ENCODE measurements around the gene RPH3AL. TPM values are rescaled to one million over a fixed set of nuclear protein-coding genes. Genes with fewer than 3 reads are reported as not detected.

RPH3AL gene
- total and polyA plus RNA-seq, 2 donors, result 2.6 to 3.2 TPM

DNA sequence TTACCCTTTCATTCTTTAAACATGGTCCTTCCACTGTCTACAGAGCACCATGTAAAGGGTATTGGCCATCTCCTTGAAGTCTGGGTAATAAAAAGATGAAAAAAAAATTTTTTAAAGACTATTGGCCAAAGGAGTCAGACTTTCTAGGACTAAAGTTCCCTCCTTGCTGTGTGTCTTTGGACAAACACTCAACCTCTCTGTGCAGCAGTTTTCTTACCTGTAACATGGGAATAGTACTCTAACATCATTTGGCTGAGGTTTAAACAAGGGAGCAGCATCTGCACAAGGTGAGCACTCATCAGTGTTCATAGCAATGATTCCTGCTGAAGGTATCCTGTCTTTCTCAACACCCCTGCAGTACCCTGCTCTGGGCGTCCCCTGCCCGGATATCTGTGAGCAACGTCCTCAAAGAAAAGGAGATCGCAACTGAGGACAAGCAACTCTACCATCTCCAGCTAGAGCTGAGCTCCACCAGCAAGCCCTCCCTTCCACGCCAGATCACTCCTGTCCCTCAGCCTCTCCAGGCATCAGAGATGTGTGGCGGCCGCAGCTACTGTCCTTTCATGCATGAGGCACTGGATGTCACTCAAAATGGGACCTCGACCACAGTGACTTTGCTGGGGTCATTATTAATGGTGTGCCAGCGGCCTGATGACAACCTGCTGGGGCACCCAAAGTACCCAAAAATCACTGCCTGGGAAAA lies 29.5 kb upstream of the RPH3AL start:
- Histone ChIP-seq H3K4me1 (ENCODE audit: control insufficient read depth in 2 of 2, insufficient read depth in 2 of 2, low read length in 2 of 2) (peaks cover 5 to 15% of the 10 kb centered on the region in 2 donors), H3K4me3 (ENCODE audit: low read length in 2 of 2) (no peak overlapping the region), H3K27me3 (ENCODE audit: control insufficient read depth in 2 of 2, insufficient read depth in 1 of 2, low read length in 1 of 2) (peaks cover 32 to 51% of the 10 kb centered on the region in 2 donors), H3K9me3 (ENCODE audit: control insufficient read depth in 2 of 2, insufficient read depth in 1 of 2, low read length in 1 of 2) (peaks cover 0 to 6% of the 10 kb centered on the region in 2 donors), H3K36me3 (ENCODE audit: control insufficient read depth in 2 of 2, insufficient read depth in 2 of 2, low read length in 1 of 2) (no peaks in the 10 kb centered on the region), H3K27ac (ENCODE audit: low read depth in 1 of 2, low read length in 1 of 2) (no peak overlapping the region)
- 91% methylated on average over 9 of the region's 9 CpGs for WGBS
- no peak for DNase-seq (ENCODE audit: low read depth in 6 of 9, low spot score in 9 of 9)

DNA sequence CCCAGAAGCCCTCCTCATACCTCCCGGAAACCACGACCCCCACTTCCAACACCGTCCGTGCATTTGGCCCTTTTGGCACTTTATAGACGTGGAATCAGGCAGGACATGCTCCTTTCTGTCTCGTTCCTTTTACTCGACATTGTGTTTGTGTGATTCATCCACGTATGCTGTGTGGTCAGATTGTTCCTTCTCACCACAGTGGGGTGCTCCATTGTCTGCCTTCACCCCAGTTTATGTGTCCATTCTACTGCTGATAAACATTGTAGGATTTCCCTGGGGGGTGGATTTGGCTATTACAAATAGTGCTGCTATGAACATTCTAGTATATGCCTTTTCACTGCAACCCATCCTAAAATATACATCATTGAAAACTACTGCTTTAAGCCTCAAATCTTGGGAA lies 28.9 kb upstream of the RPH3AL start:
- H3K27me3 ChIP-seq (ENCODE audit: control insufficient read depth in 2 of 2, insufficient read depth in 1 of 2, low read length in 1 of 2), result peaks cover 30 to 47% of the 10 kb centered on the region in 2 donors
- H3K4me1 ChIP-seq (ENCODE audit: control insufficient read depth in 2 of 2, insufficient read depth in 2 of 2, low read length in 2 of 2), result peaks cover 5 to 14% of the 10 kb centered on the region in 2 donors
- WGBS, result 85% methylated on average over 8 of the region's 8 CpGs
- H3K36me3 ChIP-seq (ENCODE audit: control insufficient read depth in 2 of 2, insufficient read depth in 2 of 2, low read length in 1 of 2), result no peaks in the 10 kb centered on the region
- H3K4me3 ChIP-seq (ENCODE audit: low read length in 2 of 2), result no peak overlapping the region
- DNase-seq (ENCODE audit: low read depth in 6 of 9, low spot score in 9 of 9), result no peak
- H3K27ac ChIP-seq (ENCODE audit: low read depth in 1 of 2, low read length in 1 of 2), result no peak overlapping the region
- H3K9me3 ChIP-seq (ENCODE audit: control insufficient read depth in 2 of 2, insufficient read depth in 1 of 2, low read length in 1 of 2), result peaks cover 0 to 6% of the 10 kb centered on the region in 2 donors

DNA sequence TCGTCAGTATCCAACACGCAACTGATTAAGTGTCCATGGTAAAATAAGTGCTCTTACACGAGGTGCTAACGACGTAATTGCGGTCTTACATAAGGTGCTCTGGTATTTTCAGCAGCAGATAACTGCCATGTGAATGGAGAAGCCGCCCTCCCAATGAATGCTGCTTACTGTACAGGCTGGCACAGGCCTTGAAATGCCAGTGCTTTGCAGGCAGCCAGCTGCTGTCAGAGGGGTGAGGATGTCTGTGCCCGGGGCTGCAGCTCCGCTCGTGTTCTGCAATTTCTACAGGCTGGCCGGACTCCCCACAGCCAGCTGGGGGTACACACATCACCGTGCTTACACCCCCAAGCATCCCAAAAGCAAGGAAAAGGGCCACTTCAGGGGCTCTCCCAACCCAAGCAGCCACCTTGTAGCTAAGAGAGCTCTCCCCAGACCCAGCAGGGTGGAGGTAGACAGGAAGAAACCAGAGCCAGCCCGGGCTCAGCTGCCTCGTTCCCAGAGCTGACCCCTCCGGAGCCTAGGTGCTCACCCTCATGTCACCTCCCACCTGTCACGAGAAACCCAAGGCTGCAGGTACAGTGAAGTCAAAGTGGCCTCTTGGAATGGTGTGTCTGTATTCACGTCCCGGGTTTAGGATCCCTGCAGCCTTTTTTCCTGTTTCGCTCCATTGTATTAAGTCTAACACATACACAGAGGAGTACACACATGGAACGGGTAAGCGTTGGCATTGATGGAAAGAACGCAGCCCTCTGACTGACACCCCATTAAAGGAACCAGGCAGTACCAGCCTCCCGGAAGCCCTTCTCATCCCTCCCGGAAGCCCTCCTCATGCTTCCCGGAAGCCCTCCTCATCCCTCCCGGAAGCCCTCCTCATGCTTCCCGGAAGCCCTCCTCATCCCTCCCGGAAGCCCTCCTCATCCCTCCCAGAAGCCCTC lies 27.2 kb upstream of the RPH3AL start:
- peaks cover 19 to 43% of the 10 kb centered on the region in 2 donors for H3K27me3 ChIP-seq (ENCODE audit: control insufficient read depth in 2 of 2, insufficient read depth in 1 of 2, low read length in 1 of 2)
- 96% methylated on average over 28 of the region's 28 CpGs for WGBS

DNA sequence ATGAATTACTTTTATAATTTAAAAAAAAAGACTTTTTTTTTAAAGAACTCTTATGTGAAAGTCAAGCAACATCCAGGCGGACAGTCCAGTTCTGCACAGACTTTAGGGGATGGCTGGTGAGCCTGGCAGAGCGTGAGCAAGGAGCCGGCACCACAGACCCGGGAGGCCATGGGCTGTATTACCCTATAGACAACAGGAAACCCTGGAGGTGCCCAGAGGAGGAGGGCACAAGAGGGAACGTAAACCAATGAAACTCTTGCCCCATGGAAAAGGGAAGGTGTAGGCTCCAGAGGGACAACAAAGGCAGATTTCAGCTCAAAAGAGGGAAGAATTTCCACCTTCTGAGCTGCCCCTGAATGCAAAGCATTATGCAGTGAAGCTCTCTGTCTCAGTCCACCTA lies 25.5 kb upstream of the RPH3AL start:
- Histone ChIP-seq H3K36me3 (ENCODE audit: control insufficient read depth in 2 of 2, insufficient read depth in 2 of 2, low read length in 1 of 2) (no peaks in the 10 kb centered on the region), H3K9me3 (ENCODE audit: control insufficient read depth in 2 of 2, insufficient read depth in 1 of 2, low read length in 1 of 2) (no peaks in the 10 kb centered on the region), H3K4me3 (ENCODE audit: low read length in 2 of 2) (no peak overlapping the region), H3K27ac (ENCODE audit: low read depth in 1 of 2, low read length in 1 of 2) (no peak overlapping the region), H3K4me1 (ENCODE audit: control insufficient read depth in 2 of 2, insufficient read depth in 2 of 2, low read length in 2 of 2) (peaks cover 0 to 1% of the 10 kb centered on the region in 2 donors), H3K27me3 (ENCODE audit: control insufficient read depth in 2 of 2, insufficient read depth in 1 of 2, low read length in 1 of 2) (peaks cover 4 to 26% of the 10 kb centered on the region in 2 donors)
- 90% methylated on average over 5 of the region's 5 CpGs for WGBS
- no peak for DNase-seq (ENCODE audit: low read depth in 6 of 9, low spot score in 9 of 9)

More for the DNA sequence above, 27.2 kb upstream of the RPH3AL start:
- DNase-seq (ENCODE audit: low read depth in 6 of 9, low spot score in 9 of 9), result no peak
- H3K4me3 ChIP-seq (ENCODE audit: low read length in 2 of 2), result no peak overlapping the region
- peaks cover 0 to 6% of the 10 kb centered on the region in 2 donors for H3K9me3 ChIP-seq (ENCODE audit: control insufficient read depth in 2 of 2, insufficient read depth in 1 of 2, low read length in 1 of 2)
- no peaks in the 10 kb centered on the region for H3K36me3 ChIP-seq (ENCODE audit: control insufficient read depth in 2 of 2, insufficient read depth in 2 of 2, low read length in 1 of 2)
- peaks cover 0 to 5% of the 10 kb centered on the region in 2 donors for H3K4me1 ChIP-seq (ENCODE audit: control insufficient read depth in 2 of 2, insufficient read depth in 2 of 2, low read length in 2 of 2)
- no peak overlapping the region for H3K27ac ChIP-seq (ENCODE audit: low read depth in 1 of 2, low read length in 1 of 2)

DNA sequence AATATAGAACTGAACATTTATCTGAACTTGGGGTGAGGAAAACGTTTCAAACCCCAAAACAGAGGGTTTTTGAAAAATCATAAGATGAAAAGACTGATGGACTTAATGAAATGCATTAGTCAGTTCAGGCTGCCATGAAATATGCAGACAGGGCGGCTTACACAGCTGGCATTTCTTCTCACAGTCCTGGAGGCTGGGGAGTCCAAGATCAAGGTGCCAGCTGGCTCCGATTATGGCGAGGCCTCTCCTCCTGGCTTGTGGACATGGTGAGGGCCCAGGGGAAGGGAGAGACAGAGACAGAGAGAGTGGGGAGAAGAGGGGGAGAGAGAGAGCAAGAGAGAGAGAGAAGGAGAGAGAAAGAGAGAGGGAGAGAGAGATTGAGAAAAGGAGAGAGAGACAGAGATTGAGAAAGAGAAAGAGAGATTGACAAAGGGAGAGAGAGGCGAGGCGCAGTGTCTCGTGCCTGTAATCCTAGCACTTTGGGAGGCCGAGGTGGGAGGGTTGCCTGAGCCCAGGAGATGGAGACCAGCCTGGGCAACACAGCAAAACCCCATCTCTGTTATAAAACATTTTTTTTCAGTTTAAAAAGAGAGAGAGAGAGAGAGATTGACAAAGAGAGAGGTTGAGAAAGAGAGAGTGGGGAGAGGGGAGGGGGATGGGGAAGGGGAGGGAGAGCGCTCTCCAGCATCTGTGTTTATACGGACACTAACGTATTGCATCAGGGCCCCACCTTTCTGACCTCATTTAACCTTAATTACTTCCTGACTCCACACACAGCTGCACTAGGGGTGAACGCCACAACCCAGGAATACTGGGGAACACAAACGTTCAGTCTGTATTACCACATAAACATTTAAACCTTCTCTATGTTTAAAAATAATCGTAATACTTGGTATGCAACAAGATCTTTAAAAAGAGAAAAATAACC lies 24.6 kb upstream of the RPH3AL start:
- WGBS, result 58% methylated on average over 14 of the region's 14 CpGs
- Histone ChIP-seq H3K4me3 (ENCODE audit: low read length in 2 of 2) (no peak overlapping the region), H3K27ac (ENCODE audit: low read depth in 1 of 2, low read length in 1 of 2) (no peak overlapping the region), H3K4me1 (ENCODE audit: control insufficient read depth in 2 of 2, insufficient read depth in 2 of 2, low read length in 2 of 2) (no peaks in the 10 kb centered on the region), H3K9me3 (ENCODE audit: control insufficient read depth in 2 of 2, insufficient read depth in 1 of 2, low read length in 1 of 2) (no peaks in the 10 kb centered on the region), H3K27me3 (ENCODE audit: control insufficient read depth in 2 of 2, insufficient read depth in 1 of 2, low read length in 1 of 2) (peaks cover 3 to 17% of the 10 kb centered on the region in 2 donors), H3K36me3 (ENCODE audit: control insufficient read depth in 2 of 2, insufficient read depth in 2 of 2, low read length in 1 of 2) (no peaks in the 10 kb centered on the region)
- DNase-seq (ENCODE audit: low read depth in 6 of 9, low spot score in 9 of 9), result no peak

DNA sequence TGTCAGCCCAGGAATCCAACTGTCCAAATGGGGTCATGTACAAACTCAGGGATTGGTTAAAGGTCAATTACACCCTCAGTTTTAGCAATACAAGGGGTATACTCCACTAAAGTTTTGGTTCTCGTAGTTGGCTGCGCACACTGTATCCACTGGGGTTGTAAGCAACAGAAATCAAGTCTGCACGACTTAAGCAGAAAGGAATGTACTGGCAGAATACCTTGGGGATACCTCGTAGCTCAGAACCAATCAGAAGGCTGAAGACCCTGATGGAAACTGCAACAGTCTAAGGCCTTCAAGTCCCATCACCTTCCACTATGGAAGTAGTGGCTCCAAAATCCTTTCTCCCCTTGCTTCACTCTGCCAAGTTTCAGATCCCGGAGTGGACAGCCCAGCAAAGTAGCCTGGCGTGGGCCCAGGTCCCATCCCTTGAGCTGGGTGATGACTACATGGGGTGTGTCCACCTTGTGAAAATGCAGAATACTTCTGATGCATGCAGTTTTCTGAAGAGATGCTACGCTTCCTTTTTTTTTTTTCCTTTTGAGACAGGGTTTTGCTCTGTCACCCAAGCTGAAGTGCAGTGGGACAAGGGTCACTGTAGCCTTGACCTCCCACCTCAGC lies 21.1 kb upstream of the RPH3AL start:
- Histone ChIP-seq H3K4me1 (ENCODE audit: control insufficient read depth in 2 of 2, insufficient read depth in 2 of 2, low read length in 2 of 2) (no peaks in the 10 kb centered on the region), H3K9me3 (ENCODE audit: control insufficient read depth in 2 of 2, insufficient read depth in 1 of 2, low read length in 1 of 2) (no peaks in the 10 kb centered on the region), H3K36me3 (ENCODE audit: control insufficient read depth in 2 of 2, insufficient read depth in 2 of 2, low read length in 1 of 2) (no peaks in the 10 kb centered on the region), H3K4me3 (ENCODE audit: low read length in 2 of 2) (no peak overlapping the region), H3K27ac (ENCODE audit: low read depth in 1 of 2, low read length in 1 of 2) (no peak overlapping the region), H3K27me3 (ENCODE audit: control insufficient read depth in 2 of 2, insufficient read depth in 1 of 2, low read length in 1 of 2) (peaks cover 0 to 13% of the 10 kb centered on the region in 2 donors)
- DNase-seq (ENCODE audit: low read depth in 6 of 9, low spot score in 9 of 9), result no peak
- 83% methylated on average over 7 of the region's 7 CpGs for WGBS

DNA sequence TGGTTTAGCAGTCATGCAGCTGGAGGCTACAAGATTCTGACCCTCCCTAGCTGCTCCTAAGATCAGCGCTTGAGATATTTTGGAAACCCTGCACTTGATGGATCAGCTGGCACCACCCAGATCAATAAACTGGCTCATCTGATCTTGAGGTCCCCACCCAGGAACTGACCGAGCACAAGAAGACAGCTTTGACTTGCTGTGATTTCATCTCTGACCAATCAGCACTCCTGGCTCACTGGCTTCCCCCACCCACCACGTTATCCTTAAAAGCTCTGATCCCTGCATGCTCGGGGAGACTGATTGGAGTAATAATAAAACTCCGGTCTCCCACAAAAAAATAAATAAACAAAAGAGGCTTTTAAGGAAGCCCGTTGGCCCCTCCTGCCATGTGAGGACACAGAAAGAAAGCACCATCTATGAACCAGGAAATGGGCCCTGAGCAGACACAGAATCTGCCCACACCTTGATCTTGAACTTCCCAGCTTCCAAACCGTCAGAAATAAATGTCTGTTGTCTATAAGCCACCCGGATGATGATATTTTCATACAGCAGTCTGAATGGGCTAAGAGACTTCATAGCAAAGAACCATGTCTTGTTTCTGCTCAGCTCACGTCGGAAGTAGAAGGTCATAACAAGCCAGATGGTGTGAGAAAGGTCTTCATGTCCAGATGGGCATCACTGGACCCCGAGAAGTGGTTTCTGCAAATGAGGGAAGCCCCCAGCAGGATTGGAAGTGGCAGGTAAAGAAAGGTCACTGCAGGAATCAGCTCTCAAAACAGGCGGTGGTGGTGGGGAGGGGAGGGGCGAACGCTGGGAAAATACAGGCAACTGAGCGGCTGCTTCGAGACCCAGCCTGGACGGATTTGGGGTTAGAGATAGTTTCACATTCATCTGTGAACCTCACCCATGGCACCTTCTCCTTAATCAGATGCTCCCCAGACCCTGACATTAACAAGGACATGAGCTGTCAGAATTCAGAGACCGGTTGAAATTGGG lies 19.8 kb upstream of the RPH3AL start:
- H3K9me3 ChIP-seq (ENCODE audit: control insufficient read depth in 2 of 2, insufficient read depth in 1 of 2, low read length in 1 of 2), result peaks cover 0 to 5% of the 10 kb centered on the region in 2 donors
- no peak overlapping the region for H3K4me3 ChIP-seq (ENCODE audit: low read length in 2 of 2)
- H3K27me3 ChIP-seq (ENCODE audit: control insufficient read depth in 2 of 2, insufficient read depth in 1 of 2, low read length in 1 of 2), result peaks cover 0 to 10% of the 10 kb centered on the region in 2 donors
- no peaks in the 10 kb centered on the region for H3K4me1 ChIP-seq (ENCODE audit: control insufficient read depth in 2 of 2, insufficient read depth in 2 of 2, low read length in 2 of 2)
- WGBS, result 92% methylated on average over 18 of the region's 18 CpGs
- H3K36me3 ChIP-seq (ENCODE audit: control insufficient read depth in 2 of 2, insufficient read depth in 2 of 2, low read length in 1 of 2), result no peaks in the 10 kb centered on the region
- no peak for DNase-seq (ENCODE audit: low read depth in 6 of 9, low spot score in 9 of 9)
- no peak overlapping the region for H3K27ac ChIP-seq (ENCODE audit: low read depth in 1 of 2, low read length in 1 of 2)
